ENCODE results near the gene PCBP4.
A peak's percentile ranks its signal among the peaks of the same experiment; 100 is the strongest.

The PCBP4 gene

GRCh38 chr3:51970606-51971300 is 3.5 kb upstream of the PCBP4 start:
- DNase-seq: no peak

- no peak for DNase-seq
Measured at GRCh38 chr3:51969841-51970240, 2.6 kb upstream of the PCBP4 start.

GRCh38 chr3:51968883-51969678 is 1.8 kb upstream of the PCBP4 start:
- no peak for DNase-seq

- peak; percentile 45 for DNase-seq
Measured at GRCh38 chr3:51968170-51968775, 1.0 kb upstream of the PCBP4 start.

GRCh38 chr3:51966922-51967383 is 301 bp downstream of the PCBP4 start:
- DNase-seq: no peak

GRCh38 chr3:51966486-51966885 is 768 bp downstream of the PCBP4 start:
- DNase-seq: no peak

- DNase-seq: no peak
Measured at GRCh38 chr3:51966016-51966415, 1.2 kb downstream of the PCBP4 start.

GRCh38 chr3:51964521-51964920 is 2.7 kb downstream of the PCBP4 start:
- no peak for DNase-seq

- DNase-seq: no peak
Measured at GRCh38 chr3:51963951-51964451, 3.3 kb downstream of the PCBP4 start.

- DNase-seq: no peak
Measured at GRCh38 chr3:51962854-51963530, 4.3 kb downstream of the PCBP4 start.

GRCh38 chr3:51961602-51962569 is 5.4 kb downstream of the PCBP4 start:
- DNase-seq: no peak

GRCh38 chr3:51961011-51961410 is 6.2 kb downstream of the PCBP4 start:
- no peak for DNase-seq

GRCh38 chr3:51960386-51960785 is 6.9 kb downstream of the PCBP4 start:
- no peak for DNase-seq

- DNase-seq: no peak
Measured at GRCh38 chr3:51959651-51960050, 7.6 kb downstream of the PCBP4 start.

GRCh38 chr3:51958603-51959521 is 8.4 kb downstream of the PCBP4 start:
- no peak for DNase-seq

GRCh38 chr3:51957520-51958205 is 9.6 kb downstream of the PCBP4 start:
- no peak for DNase-seq

GRCh38 chr3:51955893-51956770 is 11.1 kb downstream of the PCBP4 start:
- DNase-seq: no peak

- DNase-seq: no peak
Measured at GRCh38 chr3:51955175-51955892, 11.9 kb downstream of the PCBP4 start, which contains the start of gene GPR62. Gene GPR62, plus strand, starts transcription at chr3:51955381. Its CDS starts 272 bp downstream, at chr3:51955653.
